IMR-90 (cell line): ENCODE results near the gene EXOSC9. TPM values are rescaled to one million over a fixed set of nuclear protein-coding genes. Genes with fewer than 3 reads are reported as not detected.

ENCODE experiments used
- ATAC-seq: fragments of 200-7000 bp; cut with Tn5 transposase; 2 replicates; pipeline ENCODE4 v1.9.1; 2020; ENCODE audit warnings: low read depth, mild to moderate bottlenecking, moderate library complexity
- BruUV-seq: library from RNA; stranded (reverse); fragments of 400-500 nt; replicated peaks from 2 replicates; lab custom pipeline; 2021; lab: Mats Ljungman, UMichigan
- CTCF ChIA-PET: fragments of 300-600 bp; formaldehyde crosslinking; extraction: SDS; loops from one replicate; lab custom pipeline; 2021; ENCODE audit warnings: antibody characterized with exemption; lab: Yijun Ruan, JAX
- POLR2A ChIA-PET: fragments of 300-600 bp; sonication (Branson Sonifier 250); formaldehyde crosslinking; loops from one replicate; lab custom pipeline; 2022; ENCODE audit warnings: antibody characterized with exemption; ENCODE audit not compliant: unreplicated experiment; lab: Charles Lee
- DNase-seq: peaks from one replicate; pipeline ENCODE4 v3.0.0; 2013
- H2AFZ ChIP-seq: replicated peaks from 2 replicates; pipeline ENCODE3; 2013; ENCODE audit warnings: low read length, mild to moderate bottlenecking; ENCODE audit not compliant: poor library complexity
- H2AK5ac ChIP-seq: 2 replicates; pipeline ENCODE4 v1.6.1; 2013; ENCODE audit warnings: low read depth, low read length, inconsistent platforms
- H2AK9ac ChIP-seq: replicated peaks from 2 replicates; pipeline ENCODE3; 2013; ENCODE audit warnings: mild to moderate bottlenecking, low read depth, low read length, moderate library complexity; ENCODE audit not compliant: poor library complexity
- H2BK120ac ChIP-seq: 2 replicates; pipeline ENCODE4 v1.6.1; 2013; ENCODE audit warnings: low read depth, low read length, inconsistent platforms
- H2BK15ac ChIP-seq: 3 replicates; pipeline ENCODE4 v1.6.1; 2013; ENCODE audit warnings: low read depth, low read length, inconsistent platforms
- H2BK20ac ChIP-seq: 2 replicates; pipeline ENCODE4 v1.6.1; 2013; ENCODE audit warnings: low read depth, mild to moderate bottlenecking, inconsistent platforms, low read length, moderate library complexity
- H2BK5ac ChIP-seq: 2 replicates; pipeline ENCODE4 v1.6.1; 2013; ENCODE audit warnings: mild to moderate bottlenecking, low read depth, low read length, inconsistent platforms; ENCODE audit not compliant: poor library complexity, severe bottlenecking
- H3K14ac ChIP-seq: replicated peaks from 2 replicates; pipeline ENCODE4 v1.6.1; 2013; ENCODE audit warnings: low read depth, low read length, inconsistent platforms
- H3K18ac ChIP-seq: 2 replicates; pipeline ENCODE4 v1.6.1; 2013; ENCODE audit warnings: low read depth, low read length, control low read depth
- H3K23ac ChIP-seq: 2 replicates; pipeline ENCODE4 v1.6.1; 2013; ENCODE audit warnings: low read depth, low read length, inconsistent platforms
- H3K27ac ChIP-seq: 2 replicates; pipeline ENCODE4 v1.5.1; 2013; ENCODE audit warnings: mild to moderate bottlenecking, control low read depth, low read length; ENCODE audit not compliant: insufficient read depth
- H3K27me3 ChIP-seq: 2 replicates; pipeline ENCODE4 v1.6.1; 2013; ENCODE audit warnings: low read length; ENCODE audit not compliant: control insufficient read depth, insufficient read depth
- H3K36me3 ChIP-seq: 2 replicates; pipeline ENCODE4 v1.6.1; 2013; ENCODE audit warnings: low read length, mixed read lengths; ENCODE audit not compliant: control insufficient read depth, insufficient read depth
- H3K4ac ChIP-seq: 2 replicates; pipeline ENCODE4 v1.6.1; 2013; ENCODE audit warnings: low read depth, low read length, inconsistent platforms
- H3K4me1 ChIP-seq: 2 replicates; pipeline ENCODE4 v1.6.1; 2013; ENCODE audit warnings: low read length, mixed read lengths; ENCODE audit not compliant: control insufficient read depth, insufficient read depth
- H3K4me2 ChIP-seq: 2 replicates; pipeline ENCODE4 v1.6.1; 2013; ENCODE audit warnings: low read depth, mild to moderate bottlenecking, control low read depth, low read length, moderate library complexity
- H3K4me3 ChIP-seq: 2 replicates; pipeline ENCODE4 v1.5.1; 2013; ENCODE audit warnings: low read depth, mild to moderate bottlenecking, control low read depth, low read length, moderate library complexity; ENCODE audit not compliant: insufficient read depth
- H3K56ac ChIP-seq: 2 replicates; pipeline ENCODE4 v1.6.1; 2013; ENCODE audit warnings: low read length, inconsistent platforms; ENCODE audit not compliant: insufficient read depth; ENCODE audit errors: extremely low read depth
- H3K79me1 ChIP-seq, 2 experiments: 2 replicates each; pipeline ENCODE4 v1.6.1; 2013; ENCODE audit warnings: low read length in 2 of 2, inconsistent platforms in 1 of 2, low read depth in 1 of 2
- H3K9ac ChIP-seq: 2 replicates; pipeline ENCODE4 v1.6.1; 2013; ENCODE audit warnings: low read depth, low read length, control low read depth
- H3K9me1 ChIP-seq: 2 replicates; pipeline ENCODE4 v1.6.1; 2013; ENCODE audit warnings: low read length, inconsistent platforms; ENCODE audit not compliant: insufficient read depth
- H3K9me3 ChIP-seq: 2 replicates; pipeline ENCODE4 v1.6.1; 2013; ENCODE audit warnings: low read length; ENCODE audit not compliant: control insufficient read depth, insufficient read depth
- H4K20me1 ChIP-seq: 2 replicates; pipeline ENCODE4 v1.6.1; 2013; ENCODE audit warnings: low read length, inconsistent platforms; ENCODE audit not compliant: insufficient read depth
- H4K5ac ChIP-seq: 2 replicates; pipeline ENCODE4 v1.6.1; 2013; ENCODE audit warnings: mild to moderate bottlenecking, low read depth, low read length, control low read depth
- H4K8ac ChIP-seq, 2 experiments: 2 replicates each; pipeline ENCODE4 v1.6.1; 2013; ENCODE audit warnings: low read depth in 2 of 2, low read length in 2 of 2, control low read depth in 1 of 2, inconsistent platforms in 1 of 2
- H4K91ac ChIP-seq: 2 replicates; pipeline ENCODE4 v1.6.1; 2013; ENCODE audit warnings: low read depth, low read length, inconsistent platforms; ENCODE audit not compliant: insufficient read depth
- CEBPB ChIP-seq: IDR thresholded peaks from 2 replicates; pipeline ENCODE4 v1.6.1; 2012; ENCODE audit warnings: low read depth, low read length, improper control_type of control experiment
- CHD1 ChIP-seq: IDR thresholded peaks from 2 replicates; pipeline ENCODE4 v1.6.1; 2012; ENCODE audit warnings: low read depth, low read length, improper control_type of control experiment
- FOS ChIP-seq: fragments of 150-350 bp; IDR thresholded peaks from 2 replicates; pipeline ENCODE4 v1.6.1; 2016; ENCODE audit warnings: low read depth, low read length
- MAZ ChIP-seq: IDR thresholded peaks from 2 replicates; pipeline ENCODE4 v1.6.1; 2012; ENCODE audit warnings: low read depth, mild to moderate bottlenecking, low read length, improper control_type of control experiment, moderate library complexity, borderline replicate concordance
- NFE2L2 ChIP-seq: fragments of 150-350 bp; IDR thresholded peaks from 2 replicates; pipeline ENCODE4 v1.6.1; 2016; ENCODE audit warnings: low read depth, mild to moderate bottlenecking, low read length
- POLR2A ChIP-seq: IDR thresholded peaks from 2 replicates; pipeline ENCODE4 v1.6.1; 2012; ENCODE audit warnings: mild to moderate bottlenecking, low read depth, low read length
- RCOR1 ChIP-seq: IDR thresholded peaks from 2 replicates; pipeline ENCODE4 v1.6.1; 2012; ENCODE audit warnings: mild to moderate bottlenecking, low read length, improper control_type of control experiment; ENCODE audit not compliant: insufficient replicate concordance
- SMC3 ChIP-seq: fragments of 150-350 bp; IDR thresholded peaks from 2 replicates; pipeline ENCODE4 v1.6.1; 2016; ENCODE audit warnings: low read depth, mild to moderate bottlenecking, antibody characterized with exemption, low read length, moderate library complexity
- WGBS, 2 experiments: methylation state at CpG; one replicate each; pipeline versions ENCODE4 v1.1.5 to v1.1.7; 2013; ENCODE audit warnings: missing lambda C conversion rate in 2 of 2; ENCODE audit not compliant: insufficient read length in 1 of 2; ENCODE audit errors: extremely low coverage in 2 of 2; 5-methylcytosine and 5-hydroxymethylcytosine counted together
- dilution Hi-C: fragments of 300-500 bp; cut with HindIII; formaldehyde crosslinking; loops from one replicate; pipeline ENCODE4 v1.14.3; 2018; ENCODE audit warnings: low sequenced_read_pairs; ENCODE audit not compliant: unreplicated experiment
- in situ Hi-C: fragments of 300-500 bp; cut with MboI; formaldehyde crosslinking; loops from 3 replicates; pipeline ENCODE4 v1.14.3; 2019; ENCODE audit warnings: low sequenced_read_pairs, inconsistent platforms, mixed read lengths
- intact Hi-C: fragments of 100-400 bp; cut with micrococcal nuclease; formaldehyde crosslinking; loops from 2 replicates; pipeline ENCODE4 v1.10.0; 2022
- polyA plus RNA-seq, 3 experiments: library from polyadenylated mRNA; depleted of rRNA; stranded (reverse); fragments of >200 nt; gene quantifications; 2 replicates each; pipeline ENCODE4 v1.2.3, GENCODE V29; 2012; ENCODE audit warnings: low replicate concordance in 1 of 3
- total RNA-seq: library from RNA; depleted of rRNA; stranded (reverse); fragments of >200 nt; gene quantifications from 2 replicates; pipeline ENCODE4 v1.2.3, GENCODE V29; 2012
- TF ChIP-seq, protein P1 (sequence below): conservative IDR thresholded peaks from 2 replicates; pipeline ENCODE4 v1.5.1; 2012; ENCODE audit warnings: mild to moderate bottlenecking, low read depth, low read length, improper control_type of control experiment

EXOSC9 gene
- total and polyA plus RNA-seq, 2 of the 4 experiments (the other 2 are of a cell fraction) = 34.7 to 47.5 TPM

- TF ChIP-seq FOS (0 out of 2 replicates have a peak, but pooled peaks have one; percentile 16), MAZ (peak; percentile 96)
Observed at GRCh38 chr4:121823505-121824170, 22.5 kb downstream of the EXOSC9 start, which contains the start of gene CCNA2 (continued).

DNA sequence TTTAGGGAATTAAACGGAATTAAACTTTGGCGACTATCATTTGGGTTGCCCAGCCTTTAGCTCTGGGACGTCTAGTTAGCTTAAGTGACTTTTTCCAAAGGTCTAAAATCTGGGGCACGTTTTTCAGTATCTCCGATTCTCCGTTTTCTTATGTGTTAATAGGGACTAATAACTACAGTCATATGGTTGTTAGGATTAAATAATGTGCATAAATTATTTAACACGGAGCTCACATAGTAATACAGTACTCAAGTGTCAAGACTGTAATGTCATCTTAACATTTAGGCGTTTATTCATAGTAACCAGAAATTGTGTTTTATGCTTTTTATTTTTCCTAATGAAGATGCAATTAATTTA lies 23.0 kb downstream of the EXOSC9 start:
- no peak for TF ChIP-seq SMC3
- TF ChIP-seq FOS = no peak
- TF ChIP-seq, protein P1, sequence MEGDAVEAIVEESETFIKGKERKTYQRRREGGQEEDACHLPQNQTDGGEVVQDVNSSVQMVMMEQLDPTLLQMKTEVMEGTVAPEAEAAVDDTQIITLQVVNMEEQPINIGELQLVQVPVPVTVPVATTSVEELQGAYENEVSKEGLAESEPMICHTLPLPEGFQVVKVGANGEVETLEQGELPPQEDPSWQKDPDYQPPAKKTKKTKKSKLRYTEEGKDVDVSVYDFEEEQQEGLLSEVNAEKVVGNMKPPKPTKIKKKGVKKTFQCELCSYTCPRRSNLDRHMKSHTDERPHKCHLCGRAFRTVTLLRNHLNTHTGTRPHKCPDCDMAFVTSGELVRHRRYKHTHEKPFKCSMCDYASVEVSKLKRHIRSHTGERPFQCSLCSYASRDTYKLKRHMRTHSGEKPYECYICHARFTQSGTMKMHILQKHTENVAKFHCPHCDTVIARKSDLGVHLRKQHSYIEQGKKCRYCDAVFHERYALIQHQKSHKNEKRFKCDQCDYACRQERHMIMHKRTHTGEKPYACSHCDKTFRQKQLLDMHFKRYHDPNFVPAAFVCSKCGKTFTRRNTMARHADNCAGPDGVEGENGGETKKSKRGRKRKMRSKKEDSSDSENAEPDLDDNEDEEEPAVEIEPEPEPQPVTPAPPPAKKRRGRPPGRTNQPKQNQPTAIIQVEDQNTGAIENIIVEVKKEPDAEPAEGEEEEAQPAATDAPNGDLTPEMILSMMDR = no peak
- no peak for TF ChIP-seq CHD1
- no peak for TF ChIP-seq POLR2A
- no peak for TF ChIP-seq NFE2L2
- TF ChIP-seq RCOR1 = no peak
- TF ChIP-seq CEBPB = no peak
- Histone ChIP-seq H3K4me1 (peaks cover 4% of the 10 kb centered on the region), H3K9me1 (no peaks in the 10 kb centered on the region), H3K4me2 (peak overlapping the region; percentile 85), H2BK5ac (peak overlapping the region; percentile 65), H4K5ac (peak overlapping the region; percentile 39; the same call in 1 of the 2 replicates), H3K27ac (peak overlapping the region; percentile 57), H2BK120ac (peak overlapping the region; percentile 64), H4K91ac (peak overlapping the region; percentile 48; the same call in 1 of the 2 replicates), H4K20me1 (no peaks in the 10 kb centered on the region), H3K56ac (peak overlapping the region; percentile 90), H2AK9ac (no peak overlapping the region), H2AK5ac (no peak overlapping the region), H3K27me3 (no peaks in the 10 kb centered on the region), H3K36me3 (peaks cover 2% of the 10 kb centered on the region; the same call in 1 of the 2 replicates), H3K23ac (peak overlapping the region; percentile 82), H2BK20ac (no peak overlapping the region), H3K9ac (peak overlapping the region; percentile 69; the same call in 1 of the 2 replicates), H3K9me3 (no peaks in the 10 kb centered on the region), H3K18ac (peak overlapping the region; percentile 44; the same call in 1 of the 2 replicates), H3K4me3 (peak overlapping the region; percentile 60), H3K14ac (peak overlapping the region; percentile 66; the same call in 1 of the 2 replicates), H3K4ac (0 out of 2 replicates have a peak overlapping the region, but pooled peaks have one; percentile 6), H2BK15ac (peak overlapping the region; percentile 81; the same call in 2 of the 3 replicates), H3K79me1 (peaks cover 4 to 16% of the 10 kb centered on the region in 2 experiments; a peak in 3 of 4 replicates), H2AFZ (peak overlapping the region; percentile 84), H4K8ac (peak overlapping the region; percentile 51 to 67; a peak in 3 of 4 replicates)
- 0% methylated on average over 2 of the region's 8 CpGs; no CpG with 5 or more reads in 1 of the 2 experiments for WGBS, 2 experiments
- ChIA-PET POLR2A (interaction anchor here (0.6 kb wide), 1 partner anchor 133 kb away, joined by 4 read pairs; no protein-coding TSS in a partner anchor), CTCF (no interaction called here)
- BruUV-seq = no TSS peak
- ATAC-seq = no peak
- dilution Hi-C loops = no loop called here
- DNase-seq = no peak
- in situ Hi-C loops = no loop called here
- intact Hi-C loops = loop anchor here (10.0 kb wide), 1 partner anchor 449 kb away; no protein-coding TSS in a partner anchor
